ENCODE results near the gene FNBP1. TPM values are rescaled to one million over a fixed set of nuclear protein-coding genes. Genes with fewer than 3 reads are reported as not detected.

The FNBP1 gene
- total RNA-seq (2014; rRNA removed; shearing (Covaris generic)): 18.8 and 22.6 TPM in 2 replicates
- polyA plus RNA-seq (2016; fragmentation: Nextera tagmentation; extraction: Ambion mirVana): 17.8 TPM in 2 replicates

GRCh38 chr9:130042885-130043653 lies at the start of gene FNBP1:
TSS of gene FNBP1 (minus strand) at chr9:130043189. CDS start at chr9:130042975, 214 bp downstream.
- DNase-seq: peak; percentile 90
- in situ Hi-C loops (cut with MboI): no loop called here
- H3K9ac ChIP-seq: peak within 1 kb of the TSS; percentile 83

GRCh38 chr9:130090915-130091314 lies 47.9 kb upstream of the FNBP1 start:
- 96 to 99% methylated on average over 3 of the region's 3 CpGs for WGBS, 2 experiments (ENCODE audit: low coverage in 1 of 2, low lambda C conversion rate in 2 of 2, missing lambda C conversion rate in 2 of 2)
- in situ Hi-C loops (cut with MboI): no loop called here
- Histone ChIP-seq H3K9me2 (ENCODE audit: insufficient read depth) (no peaks in the 10 kb centered on the region), H3K27ac (no peak overlapping the region), H2AFZ (no peak overlapping the region), H3K4me1 (ENCODE audit: insufficient read depth) (no peaks in the 10 kb centered on the region), H3F3A (ENCODE audit: insufficient read depth) (peaks cover 7% of the 10 kb centered on the region), H3K9ac (no peak overlapping the region), H3K4me3 (no peak overlapping the region), H3K27me3 (replicated peaks; ENCODE audit: insufficient read depth) (no peaks in the 10 kb centered on the region), H3K9me3 (ENCODE audit: low read depth) (no peaks in the 10 kb centered on the region), H3K79me2 (ENCODE audit: insufficient read depth) (no peaks in the 10 kb centered on the region), H3K4me2 (ENCODE audit: unreplicated experiment) (no peak overlapping the region), H3K36me3 (ENCODE audit: low read depth) (peaks cover 47% of the 10 kb centered on the region), H4K20me1 (ENCODE audit: insufficient read depth) (no peaks in the 10 kb centered on the region)
- TF ChIP-seq EZH2 (IDR thresholded peaks at IDR 0.05; ENCODE audit: insufficient read depth, poor library complexity, severe bottlenecking): no peak
- TF ChIP-seq EZH2phosphoT487 (IDR thresholded peaks at IDR 0.05; ENCODE audit: insufficient read depth, low read depth): no peak
- no peak for DNase-seq

More at GRCh38 chr9:130042885-130043653, at the start of gene FNBP1:
- Histone ChIP-seq H3F3A (ENCODE audit: insufficient read depth) (peaks cover 24% of the 10 kb centered on the region), H3K4me1 (ENCODE audit: insufficient read depth) (peaks cover 14% of the 10 kb centered on the region; the same call in 1 of the 2 replicates), H4K20me1 (ENCODE audit: insufficient read depth) (peaks cover 4% of the 10 kb centered on the region; the same call in 1 of the 2 replicates), H2AFZ (peak within 1 kb of the TSS; percentile 91), H3K9me3 (ENCODE audit: low read depth) (no peaks in the 10 kb centered on the region), H3K9me2 (ENCODE audit: insufficient read depth) (no peaks in the 10 kb centered on the region), H3K4me3 (peak within 1 kb of the TSS; percentile 88), H3K36me3 (ENCODE audit: low read depth) (no peaks in the 10 kb centered on the region), H3K4me2 (ENCODE audit: unreplicated experiment) (peak within 1 kb of the TSS; percentile 94), H3K27ac (peak within 1 kb of the TSS; percentile 60), H3K79me2 (ENCODE audit: insufficient read depth) (peaks cover 44% of the 10 kb centered on the region), H3K27me3 (replicated peaks; ENCODE audit: insufficient read depth) (no peaks in the 10 kb centered on the region)
- whole genome bisulfite sequencing, 2 experiments (ENCODE audit: low coverage in 1 of 2, low lambda C conversion rate in 2 of 2, missing lambda C conversion rate in 2 of 2): 1 to 2% methylated on average over 58 to 62 of the region's 92 CpGs
- TF ChIP-seq EZH2phosphoT487 (IDR thresholded peaks at IDR 0.05; ENCODE audit: insufficient read depth, low read depth) (no peak), EZH2 (IDR thresholded peaks at IDR 0.05; ENCODE audit: insufficient read depth, poor library complexity, severe bottlenecking) (no peak)

GRCh38 chr9:130089141-130089540 lies 46.2 kb upstream of the FNBP1 start:
- peaks cover 7% of the 10 kb centered on the region for H3F3A ChIP-seq (ENCODE audit: insufficient read depth)
- 91 to 97% methylated on average over 10 to 12 of the region's 12 CpGs for WGBS, 2 experiments (ENCODE audit: low coverage in 1 of 2, low lambda C conversion rate in 2 of 2, missing lambda C conversion rate in 2 of 2)
- no peak overlapping the region for H2AFZ ChIP-seq
- DNase-seq: no peak
- H3K4me3 ChIP-seq: no peak overlapping the region
- no peak for TF ChIP-seq EZH2phosphoT487 (IDR thresholded peaks at IDR 0.05; ENCODE audit: insufficient read depth, low read depth)
- no peak for TF ChIP-seq EZH2 (IDR thresholded peaks at IDR 0.05; ENCODE audit: insufficient read depth, poor library complexity, severe bottlenecking)
- no peak overlapping the region for H3K9ac ChIP-seq
- no peaks in the 10 kb centered on the region for H3K9me3 ChIP-seq (ENCODE audit: low read depth)
- no peak overlapping the region for H3K27ac ChIP-seq
- H3K9me2 ChIP-seq (ENCODE audit: insufficient read depth): no peaks in the 10 kb centered on the region
- no peak overlapping the region for H3K4me2 ChIP-seq (ENCODE audit: unreplicated experiment)
- H3K36me3 ChIP-seq (ENCODE audit: low read depth): peaks cover 47% of the 10 kb centered on the region
- in situ Hi-C loops (cut with MboI): no loop called here
- H3K79me2 ChIP-seq (ENCODE audit: insufficient read depth): no peaks in the 10 kb centered on the region
- H3K4me1 ChIP-seq (ENCODE audit: insufficient read depth): no peaks in the 10 kb centered on the region
- H4K20me1 ChIP-seq (ENCODE audit: insufficient read depth): no peaks in the 10 kb centered on the region
- H3K27me3 ChIP-seq (replicated peaks; ENCODE audit: insufficient read depth): no peaks in the 10 kb centered on the region

- H3K4me1 ChIP-seq (ENCODE audit: insufficient read depth): no peaks in the 10 kb centered on the region
- no peaks in the 10 kb centered on the region for H3K9me3 ChIP-seq (ENCODE audit: low read depth)
- H3K9ac ChIP-seq: no peak overlapping the region
These were observed 45.1 kb upstream of the FNBP1 start for GRCh38 chr9:130088051-130088450.

More at GRCh38 chr9:130088051-130088450, 45.1 kb upstream of the FNBP1 start:
- Histone ChIP-seq H3K27me3 (replicated peaks; ENCODE audit: insufficient read depth) (no peaks in the 10 kb centered on the region), H4K20me1 (ENCODE audit: insufficient read depth) (no peaks in the 10 kb centered on the region), H3K27ac (no peak overlapping the region), H3K9me2 (ENCODE audit: insufficient read depth) (no peaks in the 10 kb centered on the region), H2AFZ (no peak overlapping the region), H3K4me2 (ENCODE audit: unreplicated experiment) (no peak overlapping the region), H3F3A (ENCODE audit: insufficient read depth) (peaks cover 7% of the 10 kb centered on the region), H3K4me3 (no peak overlapping the region), H3K36me3 (ENCODE audit: low read depth) (peaks cover 48% of the 10 kb centered on the region), H3K79me2 (ENCODE audit: insufficient read depth) (no peaks in the 10 kb centered on the region)
- no peak for DNase-seq
- TF ChIP-seq EZH2phosphoT487 (IDR thresholded peaks at IDR 0.05; ENCODE audit: insufficient read depth, low read depth): no peak
- no peak for TF ChIP-seq EZH2 (IDR thresholded peaks at IDR 0.05; ENCODE audit: insufficient read depth, poor library complexity, severe bottlenecking)
- WGBS, 2 experiments (ENCODE audit: low coverage in 1 of 2, low lambda C conversion rate in 2 of 2, missing lambda C conversion rate in 2 of 2): 87 to 89% methylated on average over 6 of the region's 6 CpGs
- in situ Hi-C loops (cut with MboI): no loop called here

All from GM23248 (cell line).